ENCODE results near the gene COL6A3.

The COL6A3 gene

GRCh38 chr2:237336131-237336530 lies 77.8 kb downstream of the COL6A3 start:
- ATAC-seq (ENCODE audit: low read depth) (no peak), DNase-seq (ENCODE audit: low spot score) (no peak)
- Histone ChIP-seq H3K27me3 (ENCODE audit: insufficient read depth, poor library complexity, severe bottlenecking) (no peaks in the 10 kb centered on the region), H3K4me1 (ENCODE audit: insufficient read depth, poor library complexity, severe bottlenecking) (no peaks in the 10 kb centered on the region), H3K9me3 (ENCODE audit: severe bottlenecking) (no peaks in the 10 kb centered on the region), H3K27ac (ENCODE audit: poor library complexity, severe bottlenecking) (no peak overlapping the region), H3K36me3 (ENCODE audit: low read depth) (no peaks in the 10 kb centered on the region), H3K4me3 (ENCODE audit: severe bottlenecking) (no peak overlapping the region)
- TF ChIP-seq CTCF (IDR thresholded peaks at IDR 0.05; ENCODE audit: poor library complexity, severe bottlenecking) = no peak

GRCh38 chr2:237333748-237334147 lies 80.2 kb downstream of the COL6A3 start:
- H3K27ac ChIP-seq (ENCODE audit: poor library complexity, severe bottlenecking) = no peak overlapping the region
- H3K36me3 ChIP-seq (ENCODE audit: low read depth) = no peaks in the 10 kb centered on the region
- no peak for TF ChIP-seq CTCF (IDR thresholded peaks at IDR 0.05; ENCODE audit: poor library complexity, severe bottlenecking)
- no peaks in the 10 kb centered on the region for H3K9me3 ChIP-seq (ENCODE audit: severe bottlenecking)
- H3K4me1 ChIP-seq (ENCODE audit: insufficient read depth, poor library complexity, severe bottlenecking) = no peaks in the 10 kb centered on the region
- DNase-seq (ENCODE audit: low spot score) (no peak), ATAC-seq (ENCODE audit: low read depth) (no peak)
- no peaks in the 10 kb centered on the region for H3K27me3 ChIP-seq (ENCODE audit: insufficient read depth, poor library complexity, severe bottlenecking)
- H3K4me3 ChIP-seq (ENCODE audit: severe bottlenecking) = no peak overlapping the region

DNA sequence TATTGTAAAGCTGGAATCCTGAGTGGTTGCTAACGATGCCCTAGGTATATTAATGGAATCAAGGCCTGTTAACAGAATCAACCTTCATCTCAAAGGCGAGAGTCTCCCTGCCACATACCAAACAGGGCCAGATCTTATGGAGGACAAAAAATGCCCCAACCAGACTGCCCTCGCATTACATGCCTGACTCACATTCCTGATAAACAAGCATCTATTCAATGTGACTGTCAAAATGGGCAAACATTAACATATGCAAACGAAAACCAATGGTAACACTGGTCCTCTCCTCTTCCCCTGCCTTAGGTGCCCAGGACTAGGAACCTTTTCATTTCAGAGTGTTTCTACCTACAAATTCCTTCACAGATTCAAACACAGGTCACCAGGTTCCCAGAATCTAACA lies 83.4 kb downstream of the COL6A3 start:
- Histone ChIP-seq H3K27me3 (ENCODE audit: insufficient read depth, poor library complexity, severe bottlenecking) (no peaks in the 10 kb centered on the region), H3K9me3 (ENCODE audit: severe bottlenecking) (no peaks in the 10 kb centered on the region), H3K4me1 (ENCODE audit: insufficient read depth, poor library complexity, severe bottlenecking) (no peaks in the 10 kb centered on the region), H3K4me3 (ENCODE audit: severe bottlenecking) (no peak overlapping the region), H3K36me3 (ENCODE audit: low read depth) (no peaks in the 10 kb centered on the region), H3K27ac (ENCODE audit: poor library complexity, severe bottlenecking) (no peak overlapping the region)
- DNase-seq (ENCODE audit: low spot score) (no peak), ATAC-seq (ENCODE audit: low read depth) (no peak)
- TF ChIP-seq CTCF (IDR thresholded peaks at IDR 0.05; ENCODE audit: poor library complexity, severe bottlenecking) = no peak

DNA sequence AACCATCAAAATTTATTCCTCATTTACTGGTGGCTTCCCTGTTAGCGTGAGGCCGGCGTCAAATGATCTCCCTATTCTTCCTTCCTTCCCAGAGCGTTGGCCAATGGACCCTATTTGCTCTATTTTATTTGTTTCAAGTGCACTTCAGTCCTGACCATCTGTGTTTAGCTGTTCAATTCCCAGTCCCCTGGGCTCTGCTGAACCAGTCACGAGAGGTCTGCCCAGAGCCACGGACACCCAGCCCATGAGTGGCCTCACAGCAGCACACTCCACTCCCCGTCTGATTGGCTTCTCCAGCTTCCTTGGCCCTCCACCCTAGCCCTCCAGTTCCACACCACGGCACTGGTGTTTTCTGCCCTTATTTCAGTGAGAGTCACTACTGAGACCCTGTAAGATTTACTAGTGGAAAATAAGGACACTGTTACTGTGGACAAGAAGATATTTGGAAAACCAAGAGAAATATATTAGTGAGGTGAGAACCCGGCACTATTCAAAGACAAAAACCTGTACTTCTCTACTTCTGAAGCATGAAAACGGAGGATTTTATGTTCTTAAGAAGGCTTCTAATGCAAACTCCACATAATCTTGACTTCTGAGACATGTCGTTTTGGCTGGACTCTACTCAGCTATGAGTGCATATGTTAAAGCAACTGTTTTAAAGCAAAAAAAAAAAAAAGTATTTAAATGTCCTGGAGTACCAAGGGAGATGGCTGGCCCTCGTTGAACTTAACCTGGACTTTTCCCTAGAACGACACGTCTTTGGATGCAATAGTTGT lies 86.6 kb downstream of the COL6A3 start:
- ATAC-seq (ENCODE audit: low read depth) = no peak
- H3K4me1 ChIP-seq (ENCODE audit: insufficient read depth, poor library complexity, severe bottlenecking) = no peaks in the 10 kb centered on the region
- H3K4me3 ChIP-seq (ENCODE audit: severe bottlenecking) = no peak overlapping the region
- no peak overlapping the region for H3K27ac ChIP-seq (ENCODE audit: poor library complexity, severe bottlenecking)
- no peak for DNase-seq (ENCODE audit: low spot score)
- H3K27me3 ChIP-seq (ENCODE audit: insufficient read depth, poor library complexity, severe bottlenecking) = no peaks in the 10 kb centered on the region
- no peaks in the 10 kb centered on the region for H3K36me3 ChIP-seq (ENCODE audit: low read depth)
- no peak for TF ChIP-seq CTCF (IDR thresholded peaks at IDR 0.05; ENCODE audit: poor library complexity, severe bottlenecking)
- no peaks in the 10 kb centered on the region for H3K9me3 ChIP-seq (ENCODE audit: severe bottlenecking)
